ENCODE results near the gene LRRC4.

- TF ChIP-seq SUZ12 (IDR thresholded peaks at IDR 0.05; ENCODE audit: extremely low read depth, insufficient read depth, insufficient read length), result no peak
- TF ChIP-seq ZNF274 (IDR thresholded peaks at IDR 0.05; ENCODE audit: low read depth, low read length), result no peak
- no peak for TF ChIP-seq YY1 (IDR thresholded peaks at IDR 0.05; ENCODE audit: insufficient read depth, insufficient read length)
Observed at GRCh38 chr7:128075242-128076095, 44.2 kb upstream of the LRRC4 start.

All from NT2/D1 (cell line).